ENCODE data around the gene KLHL9.

KLHL9 gene

GRCh38 chr9:21340735-21341134 is 5.5 kb upstream of the KLHL9 start:
- Histone ChIP-seq H3K27ac (ENCODE audit: low read depth, low read length) (no peak overlapping the region), H3K36me3 (ENCODE audit: control insufficient read depth, insufficient read depth, low read length) (no peaks in the 10 kb centered on the region), H3K4me1 (ENCODE audit: control insufficient read depth, insufficient read depth, low read length) (no peaks in the 10 kb centered on the region), H3K9ac (ENCODE audit: low read length) (no peak overlapping the region), H3K4me3 (ENCODE audit: low read length) (no peak overlapping the region), H3K27me3 (ENCODE audit: control insufficient read depth, insufficient read depth, low read length) (no peaks in the 10 kb centered on the region)

GRCh38 chr9:21336457-21336856 is 1.3 kb upstream of the KLHL9 start:
- Histone ChIP-seq H3K27ac (ENCODE audit: low read depth, low read length) (no peak overlapping the region), H3K4me3 (ENCODE audit: low read length) (no peak overlapping the region), H3K4me1 (ENCODE audit: control insufficient read depth, insufficient read depth, low read length) (peaks cover 18% of the 10 kb centered on the region), H3K36me3 (ENCODE audit: control insufficient read depth, insufficient read depth, low read length) (peaks cover 5% of the 10 kb centered on the region), H3K27me3 (ENCODE audit: control insufficient read depth, insufficient read depth, low read length) (no peaks in the 10 kb centered on the region), H3K9ac (ENCODE audit: low read length) (no peak overlapping the region)

- H3K9ac ChIP-seq (ENCODE audit: low read length): no peak overlapping the region
- peak overlapping the region; percentile 100 for H3K4me3 ChIP-seq (ENCODE audit: low read length)
- H3K36me3 ChIP-seq (ENCODE audit: control insufficient read depth, insufficient read depth, low read length): peaks cover 5% of the 10 kb centered on the region
- H3K27ac ChIP-seq (ENCODE audit: low read depth, low read length): no peak overlapping the region
- no peaks in the 10 kb centered on the region for H3K27me3 ChIP-seq (ENCODE audit: control insufficient read depth, insufficient read depth, low read length)
- H3K4me1 ChIP-seq (ENCODE audit: control insufficient read depth, insufficient read depth, low read length): peaks cover 21% of the 10 kb centered on the region
These were observed 2.0 kb downstream of the KLHL9 start for GRCh38 chr9:21333226-21333625.

GRCh38 chr9:21331676-21332402 is 3.4 kb downstream of the KLHL9 start:
- Histone ChIP-seq H3K4me3 (ENCODE audit: low read length) (no peak overlapping the region), H3K27ac (ENCODE audit: low read depth, low read length) (no peak overlapping the region), H3K4me1 (ENCODE audit: control insufficient read depth, insufficient read depth, low read length) (peaks cover 22% of the 10 kb centered on the region), H3K9ac (ENCODE audit: low read length) (no peak overlapping the region), H3K36me3 (ENCODE audit: control insufficient read depth, insufficient read depth, low read length) (peaks cover 5% of the 10 kb centered on the region), H3K27me3 (ENCODE audit: control insufficient read depth, insufficient read depth, low read length) (no peaks in the 10 kb centered on the region)

- Histone ChIP-seq H3K9ac (ENCODE audit: low read length) (no peak overlapping the region), H3K4me1 (ENCODE audit: control insufficient read depth, insufficient read depth, low read length) (peaks cover 8% of the 10 kb centered on the region), H3K36me3 (ENCODE audit: control insufficient read depth, insufficient read depth, low read length) (peaks cover 4% of the 10 kb centered on the region), H3K27me3 (ENCODE audit: control insufficient read depth, insufficient read depth, low read length) (no peaks in the 10 kb centered on the region), H3K4me3 (ENCODE audit: low read length) (no peak overlapping the region), H3K27ac (ENCODE audit: low read depth, low read length) (no peak overlapping the region)
These were observed 8.6 kb downstream of the KLHL9 start for GRCh38 chr9:21326526-21327139.

- Histone ChIP-seq H3K4me3 (ENCODE audit: low read length) (no peak overlapping the region), H3K27me3 (ENCODE audit: control insufficient read depth, insufficient read depth, low read length) (no peaks in the 10 kb centered on the region), H3K36me3 (ENCODE audit: control insufficient read depth, insufficient read depth, low read length) (peaks cover 4% of the 10 kb centered on the region), H3K4me1 (ENCODE audit: control insufficient read depth, insufficient read depth, low read length) (peaks cover 7% of the 10 kb centered on the region), H3K9ac (ENCODE audit: low read length) (no peak overlapping the region), H3K27ac (ENCODE audit: low read depth, low read length) (no peak overlapping the region)
These were observed 11.2 kb downstream of the KLHL9 start for GRCh38 chr9:21324047-21324446.

- H3K27me3 ChIP-seq (ENCODE audit: control insufficient read depth, insufficient read depth, low read length): no peaks in the 10 kb centered on the region
- no peak overlapping the region for H3K27ac ChIP-seq (ENCODE audit: low read depth, low read length)
- peaks cover 4% of the 10 kb centered on the region for H3K36me3 ChIP-seq (ENCODE audit: control insufficient read depth, insufficient read depth, low read length)
- no peak overlapping the region for H3K9ac ChIP-seq (ENCODE audit: low read length)
- no peak overlapping the region for H3K4me3 ChIP-seq (ENCODE audit: low read length)
- peaks cover 4% of the 10 kb centered on the region for H3K4me1 ChIP-seq (ENCODE audit: control insufficient read depth, insufficient read depth, low read length)
These were observed 12.2 kb downstream of the KLHL9 start for GRCh38 chr9:21322911-21323461.

GRCh38 chr9:21320465-21320864 is 14.7 kb downstream of the KLHL9 start:
- Histone ChIP-seq H3K36me3 (ENCODE audit: control insufficient read depth, insufficient read depth, low read length) (peaks cover 4% of the 10 kb centered on the region), H3K4me3 (ENCODE audit: low read length) (no peak overlapping the region), H3K27me3 (ENCODE audit: control insufficient read depth, insufficient read depth, low read length) (no peaks in the 10 kb centered on the region), H3K4me1 (ENCODE audit: control insufficient read depth, insufficient read depth, low read length) (no peaks in the 10 kb centered on the region), H3K27ac (ENCODE audit: low read depth, low read length) (no peak overlapping the region), H3K9ac (ENCODE audit: low read length) (no peak overlapping the region)

GRCh38 chr9:21317956-21318923 is 17.0 kb downstream of the KLHL9 start:
- Histone ChIP-seq H3K4me3 (ENCODE audit: low read length) (no peak overlapping the region), H3K9ac (ENCODE audit: low read length) (no peak overlapping the region), H3K36me3 (ENCODE audit: control insufficient read depth, insufficient read depth, low read length) (no peaks in the 10 kb centered on the region), H3K27ac (ENCODE audit: low read depth, low read length) (no peak overlapping the region), H3K4me1 (ENCODE audit: control insufficient read depth, insufficient read depth, low read length) (no peaks in the 10 kb centered on the region), H3K27me3 (ENCODE audit: control insufficient read depth, insufficient read depth, low read length) (no peaks in the 10 kb centered on the region)

- Histone ChIP-seq H3K27ac (ENCODE audit: low read depth, low read length) (no peak overlapping the region), H3K9ac (ENCODE audit: low read length) (no peak overlapping the region)
These were observed 18.3 kb downstream of the KLHL9 start for GRCh38 chr9:21316860-21317259.

GRCh38 chr9:21316032-21316842 is 19.0 kb downstream of the KLHL9 start:
- Histone ChIP-seq H3K27me3 (ENCODE audit: control insufficient read depth, insufficient read depth, low read length) (no peaks in the 10 kb centered on the region), H3K9ac (ENCODE audit: low read length) (no peak overlapping the region), H3K36me3 (ENCODE audit: control insufficient read depth, insufficient read depth, low read length) (no peaks in the 10 kb centered on the region), H3K27ac (ENCODE audit: low read depth, low read length) (no peak overlapping the region), H3K4me3 (ENCODE audit: low read length) (no peak overlapping the region), H3K4me1 (ENCODE audit: control insufficient read depth, insufficient read depth, low read length) (no peaks in the 10 kb centered on the region)

More at GRCh38 chr9:21316860-21317259, 18.3 kb downstream of the KLHL9 start:
- H3K4me1 ChIP-seq (ENCODE audit: control insufficient read depth, insufficient read depth, low read length): no peaks in the 10 kb centered on the region
- H3K27me3 ChIP-seq (ENCODE audit: control insufficient read depth, insufficient read depth, low read length): no peaks in the 10 kb centered on the region
- no peaks in the 10 kb centered on the region for H3K36me3 ChIP-seq (ENCODE audit: control insufficient read depth, insufficient read depth, low read length)
- H3K4me3 ChIP-seq (ENCODE audit: low read length): no peak overlapping the region
